Right renal cortex interstitium (tissue), 3 donors: ENCODE measurements around the gene MYCN. TPM values are rescaled to one million over a fixed set of nuclear protein-coding genes. Genes with fewer than 3 reads are reported as not detected.
"Not testable (repeated sequence)": the region's sequence is repeated elsewhere in the genome, so short reads cannot be mapped to it uniquely, and the experiment has no call there.

Experiments used
- DNase-seq, 3 donors: peaks; one replicate each; pipeline ENCODE4 v3.0.0-alpha.2; 2013; ENCODE audit warnings: low read depth in 3 of 3, low spot score in 2 of 3
- polyA plus RNA-seq, 3 donors: library from polyadenylated mRNA; unstranded; fragments of 120-200 nt; gene quantifications; one replicate each; pipeline ENCODE4 v1.2.1, GENCODE V29; 2013; ENCODE audit not compliant: insufficient read length in 3 of 3

Gene MYCN
- polyA plus RNA-seq, 3 donors: 28.5 to 34.2 (median 33.8) TPM

DNA sequence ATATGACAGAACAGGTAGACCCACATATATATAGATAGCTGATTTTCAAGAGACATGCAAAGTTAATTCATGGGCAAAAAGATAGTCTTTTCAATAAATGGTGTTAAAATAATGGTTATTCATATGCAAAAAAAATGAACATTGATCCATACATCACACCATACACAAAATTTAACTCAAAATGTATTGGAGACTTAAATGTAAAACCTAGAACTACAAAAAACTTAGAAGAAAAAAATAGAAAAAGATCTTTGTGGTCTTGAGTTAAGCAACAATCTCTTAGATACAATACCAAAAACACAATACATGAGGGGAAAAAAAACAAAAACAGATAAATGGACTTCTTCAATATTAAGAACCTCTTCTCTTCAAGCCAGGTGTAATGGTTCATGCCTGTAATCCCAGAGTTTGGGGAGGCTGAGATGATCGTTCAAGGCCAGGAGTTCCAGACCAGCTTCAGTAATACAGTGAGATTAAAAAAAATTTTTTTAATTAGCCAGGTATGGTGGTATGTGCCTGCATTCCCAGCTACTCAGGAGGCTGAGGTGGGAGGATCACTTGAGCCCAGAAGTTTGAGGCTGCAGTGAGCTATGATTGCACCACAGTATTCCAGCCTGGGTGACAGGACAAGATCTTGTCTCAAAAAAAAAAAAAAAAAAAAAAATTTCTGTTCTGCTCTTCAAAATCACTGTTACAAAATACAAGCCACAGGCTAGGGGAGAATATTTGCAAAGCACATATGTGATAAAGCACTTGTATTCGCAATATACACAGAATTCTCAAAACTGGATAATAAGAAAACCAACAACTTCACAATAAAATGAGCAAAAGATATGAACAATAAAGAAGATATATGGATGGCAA lies 32.7 kb upstream of the MYCN start:
- no peak for DNase-seq

DNA sequence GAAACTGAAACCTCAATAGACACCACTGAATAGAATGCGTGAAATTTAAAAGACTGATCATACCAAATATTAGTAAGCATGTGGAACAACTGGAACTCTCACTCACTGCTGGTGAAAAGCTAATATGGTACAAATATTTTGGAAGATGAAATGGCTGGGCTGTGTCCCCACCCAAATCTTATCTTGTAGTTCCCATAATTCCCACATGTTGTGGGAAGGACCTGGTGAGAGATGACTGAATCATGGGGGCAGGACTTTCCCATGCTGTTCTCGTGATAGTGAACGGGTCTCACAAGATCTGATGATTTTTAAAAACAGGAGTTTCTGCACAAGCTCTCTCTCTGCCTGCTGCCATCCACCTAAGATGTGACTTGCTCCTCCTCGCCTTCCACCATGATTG lies 32.0 kb upstream of the MYCN start:
- DNase-seq: no peak

DNA sequence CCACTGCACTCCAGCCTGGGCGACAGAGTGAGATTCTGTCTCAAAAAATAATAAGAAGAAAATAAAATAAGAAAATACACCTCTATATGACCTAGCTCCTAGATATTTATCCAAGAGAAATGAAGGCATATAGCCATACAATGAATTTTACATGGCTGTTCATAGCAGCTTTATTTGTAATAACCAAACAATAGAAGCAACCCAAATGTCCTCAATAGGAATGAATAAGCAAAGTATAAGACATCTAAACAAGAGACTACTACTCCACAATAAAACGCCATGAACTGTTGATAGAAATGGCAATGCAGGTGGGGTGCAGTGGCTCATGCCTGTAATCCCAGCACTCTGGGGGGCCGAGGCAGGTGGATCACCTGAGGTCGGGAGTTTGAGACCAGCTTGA lies 31.2 kb upstream of the MYCN start:
- DNase-seq: no peak

DNA sequence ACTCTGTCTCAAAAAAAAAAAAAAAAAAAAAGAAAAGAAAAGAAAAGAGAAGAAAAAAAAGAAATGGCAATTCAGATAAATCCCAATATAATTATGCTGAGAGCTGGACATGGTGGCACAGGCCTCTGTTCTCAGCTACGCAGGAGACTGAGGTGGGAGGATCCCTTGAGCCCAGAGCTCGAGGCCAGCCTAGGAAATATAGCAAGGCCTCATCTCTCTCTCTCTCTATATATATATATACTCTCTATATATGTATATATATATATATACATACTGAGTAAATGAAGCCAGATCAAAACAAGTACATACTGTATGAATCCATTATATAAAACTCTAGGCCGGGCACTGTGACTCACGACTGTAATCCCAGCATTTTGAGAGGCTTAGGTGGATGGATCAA lies 30.6 kb upstream of the MYCN start:
- DNase-seq: no peak

DNA sequence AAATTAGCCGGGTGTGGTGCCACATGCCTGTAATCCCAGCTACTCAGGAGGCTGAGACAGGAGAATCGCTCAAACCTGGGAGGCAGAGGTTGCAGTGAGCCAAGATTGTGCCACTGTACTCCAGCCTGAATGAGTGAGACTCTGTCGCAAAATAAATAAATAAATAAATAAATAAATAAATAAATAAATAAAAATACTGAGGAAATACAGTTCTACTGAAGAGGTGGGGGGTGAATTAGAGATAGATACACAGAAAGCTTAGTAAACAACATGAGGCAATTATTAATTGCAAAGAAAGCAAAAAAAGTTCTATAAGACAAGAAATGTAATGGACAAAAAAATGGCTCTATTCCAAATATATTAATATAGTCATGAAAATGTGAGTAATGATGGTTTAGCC lies 29.1 kb upstream of the MYCN start:
- not testable (repeated sequence) for DNase-seq

DNA sequence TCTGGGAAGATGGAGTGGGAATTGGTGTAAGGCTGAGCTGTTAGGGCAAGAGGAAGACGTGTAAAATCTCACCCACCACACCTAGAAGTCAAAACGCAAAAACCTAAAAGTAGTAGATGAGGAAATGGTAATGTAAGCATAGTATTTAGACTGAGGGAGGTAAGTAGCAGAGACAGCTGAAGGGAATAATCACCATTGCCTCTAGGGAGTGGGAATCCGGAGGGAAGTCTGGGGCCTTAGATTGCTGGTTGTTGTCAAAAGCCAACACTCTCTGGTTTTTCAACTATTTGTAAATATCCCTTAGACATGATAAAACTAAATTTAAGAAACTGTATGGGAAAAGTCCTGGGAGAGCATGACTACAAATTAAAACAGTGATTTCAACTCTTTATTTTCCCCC lies 28.7 kb upstream of the MYCN start:
- no peak for DNase-seq

DNA sequence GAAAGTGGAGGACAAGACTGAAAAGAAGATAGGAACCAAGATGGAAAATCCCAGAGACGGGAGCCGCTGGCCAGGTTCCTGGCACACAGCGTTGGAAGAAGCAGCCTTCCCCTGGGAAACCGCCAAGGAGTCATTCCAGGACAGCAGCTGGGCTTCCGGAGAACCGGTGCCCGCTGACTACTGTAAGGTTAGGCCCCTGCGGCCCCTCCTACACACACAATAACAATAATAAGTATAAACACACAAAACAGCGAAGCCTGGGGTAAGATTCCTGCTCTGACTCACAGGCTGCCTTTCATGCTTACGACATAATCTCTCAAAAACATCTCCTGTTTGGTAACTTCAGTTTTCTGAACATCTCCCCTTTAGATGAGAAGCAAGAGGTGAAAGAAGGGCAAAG lies 28.1 kb upstream of the MYCN start:
- DNase-seq: no peak

DNA sequence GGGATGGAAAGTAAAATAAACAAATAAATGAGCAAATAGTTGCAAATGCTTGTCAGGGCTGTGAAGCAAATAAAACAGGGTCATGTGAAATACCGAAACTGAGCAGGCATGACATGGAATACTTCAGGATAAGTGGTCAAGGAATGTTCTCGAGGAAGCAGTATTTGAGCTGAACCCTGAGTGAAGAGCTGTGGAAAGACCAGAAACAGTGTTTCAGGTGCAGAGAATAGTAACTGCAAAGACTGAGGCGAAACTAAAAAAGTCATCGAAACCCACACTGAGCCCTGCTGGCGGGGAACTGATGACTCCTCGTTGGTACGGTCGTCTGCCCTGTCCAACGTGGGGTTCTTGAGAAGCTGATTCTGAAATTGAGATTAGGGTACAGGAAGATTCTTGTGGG lies 27.2 kb upstream of the MYCN start:
- no peak for DNase-seq

DNA sequence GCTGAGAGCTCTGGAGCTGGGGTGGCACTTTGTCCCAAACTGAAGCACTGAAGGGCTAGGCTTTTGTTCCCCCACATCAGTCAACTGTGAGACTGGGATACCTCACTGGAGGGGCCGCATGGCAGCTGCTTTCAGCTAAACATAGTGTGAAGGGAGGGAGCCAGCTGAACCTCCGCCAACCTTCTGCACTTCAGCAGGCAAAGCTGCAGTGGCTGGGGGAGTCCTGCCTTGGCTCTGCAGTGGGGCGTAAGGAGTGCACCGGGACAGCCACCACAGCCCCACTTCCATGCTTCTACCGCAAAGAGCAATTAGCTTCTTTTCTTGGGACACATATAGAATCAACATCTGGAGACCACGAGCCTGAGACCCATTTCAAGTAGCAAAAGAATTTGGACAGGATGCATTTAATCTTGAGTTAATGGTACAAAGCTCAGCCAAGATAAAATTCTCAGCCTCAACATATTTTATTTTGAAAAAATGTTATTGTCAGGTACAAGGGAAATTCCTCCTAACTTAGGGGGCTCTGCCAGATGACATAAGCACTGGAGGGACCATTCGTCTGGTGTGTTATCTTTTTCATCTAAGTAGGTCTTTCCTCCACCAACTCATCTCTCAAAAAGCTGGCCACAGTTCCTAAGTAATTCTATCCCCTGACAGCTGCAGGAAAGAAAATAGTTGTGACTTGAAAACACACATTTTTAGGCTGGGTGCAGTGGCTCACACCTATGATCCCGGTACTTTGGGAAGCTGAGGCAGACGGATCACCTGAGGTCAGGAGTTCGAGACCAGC lies 25.6 kb upstream of the MYCN start:
- no peak for DNase-seq

DNA sequence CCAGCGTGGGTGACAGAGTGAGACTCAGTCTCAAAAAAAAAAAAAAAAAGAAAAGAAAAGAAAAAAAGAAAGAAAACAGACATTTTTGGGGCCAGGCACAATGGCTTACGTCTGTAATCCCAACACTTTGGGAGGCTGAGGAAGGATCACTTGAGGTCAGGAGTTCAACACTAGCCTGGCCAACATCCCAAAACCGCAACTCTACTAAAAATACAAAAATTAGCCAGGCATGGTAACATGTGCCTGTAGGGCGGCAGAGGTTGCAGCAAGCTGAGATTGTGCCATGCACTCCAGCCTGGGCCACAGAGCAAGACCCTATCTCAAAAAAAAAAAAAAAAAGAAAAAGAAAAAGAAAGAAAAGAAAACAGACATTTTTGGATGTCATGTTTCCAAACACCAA lies 24.8 kb upstream of the MYCN start:
- DNase-seq: not testable (repeated sequence)

DNA sequence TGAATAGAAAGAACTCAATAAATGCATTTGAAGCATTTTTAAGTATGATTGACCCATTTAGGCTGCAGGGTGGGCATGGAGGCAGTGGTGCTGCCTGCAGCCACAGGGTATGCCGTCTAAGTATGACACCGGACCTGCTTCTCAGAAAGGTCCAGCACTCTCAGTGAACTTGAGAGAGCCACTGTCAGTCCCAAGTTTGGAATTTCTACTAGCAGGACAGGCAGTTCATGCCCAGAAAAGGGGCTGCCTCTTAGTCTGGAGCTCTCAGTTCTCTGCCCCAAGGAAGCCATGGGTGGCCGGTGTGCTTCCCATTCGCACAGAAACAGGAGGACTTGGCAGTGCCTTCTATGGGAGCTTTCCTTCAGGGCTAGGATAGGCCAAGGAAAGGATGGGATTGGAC lies 24.0 kb upstream of the MYCN start:
- DNase-seq: no peak

DNA sequence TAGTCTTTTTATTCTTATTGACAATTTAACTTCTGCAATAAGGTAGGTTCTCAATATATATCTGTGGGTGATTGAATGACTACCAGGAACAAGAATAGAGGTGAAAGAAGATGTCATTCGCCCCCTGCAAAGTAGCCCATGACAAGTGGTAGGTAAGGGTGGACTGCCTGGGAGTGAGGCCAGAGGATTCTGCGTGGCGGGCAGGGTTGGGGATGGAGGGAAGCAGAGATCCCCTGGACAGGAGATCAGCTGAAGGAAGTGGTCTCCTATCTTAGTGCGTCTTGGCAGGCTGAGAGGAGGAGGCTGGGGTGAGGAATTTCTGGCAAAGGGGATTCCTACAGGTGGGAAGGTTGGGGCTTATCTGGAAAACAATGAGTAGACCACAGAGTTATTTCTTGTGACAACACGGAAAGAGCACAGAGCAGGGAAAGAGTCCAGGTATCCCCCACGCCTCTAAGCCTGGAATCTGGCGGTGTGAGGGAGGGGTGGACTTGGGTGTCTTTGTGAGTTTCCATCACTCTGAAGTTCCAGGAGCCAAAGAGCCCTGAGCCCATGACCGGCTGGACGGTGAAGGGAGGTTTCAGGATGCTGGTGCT lies 21.5 kb upstream of the MYCN start:
- no peak for DNase-seq

DNA sequence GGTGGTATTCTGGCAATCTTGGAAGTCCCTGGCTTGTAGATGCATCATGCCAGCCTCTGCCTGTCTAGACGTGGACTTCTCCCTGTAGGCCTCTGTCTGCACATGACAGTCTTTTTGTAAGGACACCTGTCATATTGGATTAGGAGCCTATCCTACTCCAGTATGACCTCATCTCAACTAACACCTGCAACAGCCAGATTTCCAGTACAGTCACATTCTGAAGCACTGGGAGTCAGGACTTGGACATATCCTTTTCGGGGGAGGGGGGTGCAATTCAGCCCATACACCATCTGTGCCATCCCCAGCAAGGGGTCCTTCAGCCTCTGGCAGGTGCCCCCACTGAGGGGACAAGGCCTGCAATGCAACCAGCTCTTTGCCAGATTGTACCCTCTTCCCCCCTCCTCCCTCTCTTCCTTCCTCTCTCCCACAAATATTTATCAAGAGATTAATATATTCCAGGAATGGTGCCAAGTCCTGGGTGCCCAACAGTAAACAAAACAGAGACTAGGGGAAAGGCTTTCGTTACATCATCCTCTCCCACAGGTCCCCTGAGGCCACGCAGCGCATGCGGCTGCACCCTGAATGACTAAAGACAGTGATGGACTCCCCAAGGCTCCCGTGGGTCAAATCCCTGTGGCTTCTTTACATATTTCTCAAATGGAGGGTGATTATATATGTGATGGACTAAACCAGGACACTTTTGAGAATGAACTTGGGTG lies 20.5 kb upstream of the MYCN start:
- DNase-seq: no peak

DNA sequence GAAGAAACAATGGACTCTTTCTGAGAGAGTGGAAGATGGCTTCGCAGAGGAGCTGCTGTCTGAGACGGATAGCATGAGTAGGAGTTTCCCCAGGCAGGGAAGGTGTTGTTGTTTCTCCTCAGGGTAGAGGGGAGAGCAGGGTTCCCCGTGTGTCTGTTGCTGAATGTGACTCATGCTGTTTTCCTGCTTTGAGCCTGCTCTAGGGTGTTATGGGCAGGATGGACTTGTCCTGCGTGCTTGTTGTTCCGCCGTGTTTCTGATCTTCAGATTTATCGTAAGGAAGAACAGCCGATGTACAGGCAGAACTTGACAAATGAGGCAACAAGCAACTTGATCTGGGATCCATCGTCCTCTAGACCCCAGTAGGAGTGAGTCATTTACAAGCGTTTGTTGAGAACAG lies 19.7 kb upstream of the MYCN start:
- DNase-seq: no peak

DNA sequence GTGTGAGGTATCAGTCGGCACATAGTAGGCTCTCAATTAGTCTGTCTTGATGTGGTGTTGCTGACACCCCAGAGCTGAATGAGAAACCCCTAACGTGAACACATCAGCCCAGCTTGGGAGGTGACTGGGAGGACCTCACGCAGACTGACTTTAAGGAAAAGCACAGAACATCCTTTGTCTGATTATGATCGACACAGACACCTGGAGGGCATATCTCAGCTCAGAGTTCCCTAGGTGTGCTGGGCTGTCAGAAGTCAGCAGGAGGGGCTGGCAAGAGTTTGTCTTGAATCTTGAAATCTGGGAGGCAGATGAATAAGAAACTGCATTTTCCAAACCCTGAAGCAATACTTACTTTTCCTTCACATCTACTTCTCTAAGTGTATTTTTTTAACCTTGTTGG lies 16.8 kb upstream of the MYCN start:
- DNase-seq: no peak

DNA sequence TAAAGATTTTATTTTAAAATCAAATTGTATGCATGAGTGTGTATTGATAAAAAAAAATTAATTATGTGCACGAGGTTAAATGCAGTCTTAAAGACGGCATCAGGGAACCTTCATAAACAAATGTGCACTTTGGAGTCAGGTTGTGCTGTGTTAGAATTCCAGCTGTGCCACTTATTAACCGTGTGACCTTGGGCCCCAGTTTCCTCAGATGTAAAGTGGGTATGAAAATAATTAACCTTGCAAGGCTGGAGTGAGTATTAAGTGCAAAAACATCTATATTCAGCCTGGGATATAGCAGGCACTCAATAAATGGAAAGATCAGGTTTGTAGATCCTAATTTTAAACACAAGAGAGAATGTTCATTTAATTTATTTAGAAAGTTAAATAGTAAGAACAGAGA lies 14.5 kb upstream of the MYCN start:
- DNase-seq: no peak

DNA sequence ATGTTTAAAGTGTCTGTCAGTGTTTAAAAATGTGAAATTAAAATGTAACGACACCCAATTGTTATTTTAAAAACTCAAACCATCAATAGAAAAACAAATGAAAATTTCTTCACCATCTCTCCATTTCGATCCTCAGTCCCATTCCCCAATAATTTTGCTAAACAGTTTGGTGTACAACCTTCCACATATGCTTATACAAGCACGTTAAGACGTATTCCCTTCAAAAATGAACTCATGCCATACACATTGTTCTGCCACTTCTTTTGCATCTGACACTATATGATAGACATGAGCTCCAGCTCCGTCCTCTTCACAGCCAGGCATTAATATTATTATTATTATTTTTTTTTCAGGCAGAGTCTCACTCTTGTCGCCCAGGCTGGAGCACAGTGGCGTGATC lies 14.1 kb upstream of the MYCN start:
- no peak for DNase-seq

DNA sequence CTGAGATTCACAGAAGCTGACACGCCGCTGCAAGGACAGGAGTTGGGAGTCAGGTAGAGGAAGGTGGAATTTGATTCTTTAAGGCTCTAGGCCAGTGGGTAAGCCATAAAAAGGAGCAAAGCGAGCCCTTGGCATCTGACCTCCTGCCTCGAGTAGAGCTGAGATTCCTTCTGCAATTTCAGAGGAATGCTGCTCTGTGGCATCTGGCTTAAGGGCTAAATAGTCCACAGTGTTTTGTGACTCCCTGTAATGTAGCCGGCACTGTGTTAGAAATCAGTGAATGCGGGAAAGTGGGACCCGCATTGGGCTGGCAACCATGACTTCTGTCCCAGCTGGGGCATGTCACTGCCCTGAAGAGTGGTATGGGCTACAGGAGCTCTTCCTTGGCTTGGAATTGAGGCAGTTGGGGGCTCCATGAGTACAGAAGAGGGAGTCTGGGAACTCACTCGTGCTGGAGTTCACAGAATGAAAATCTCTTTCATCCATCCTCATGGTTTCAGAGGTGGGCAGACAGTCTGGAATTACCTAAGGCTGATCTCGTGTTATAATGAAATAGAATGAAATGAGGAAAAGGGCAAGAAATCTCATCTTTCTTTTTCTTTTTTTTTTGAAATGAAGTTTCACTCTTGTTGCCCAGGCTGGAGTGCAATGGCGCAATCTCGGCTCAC lies 12.7 kb upstream of the MYCN start:
- no peak for DNase-seq

DNA sequence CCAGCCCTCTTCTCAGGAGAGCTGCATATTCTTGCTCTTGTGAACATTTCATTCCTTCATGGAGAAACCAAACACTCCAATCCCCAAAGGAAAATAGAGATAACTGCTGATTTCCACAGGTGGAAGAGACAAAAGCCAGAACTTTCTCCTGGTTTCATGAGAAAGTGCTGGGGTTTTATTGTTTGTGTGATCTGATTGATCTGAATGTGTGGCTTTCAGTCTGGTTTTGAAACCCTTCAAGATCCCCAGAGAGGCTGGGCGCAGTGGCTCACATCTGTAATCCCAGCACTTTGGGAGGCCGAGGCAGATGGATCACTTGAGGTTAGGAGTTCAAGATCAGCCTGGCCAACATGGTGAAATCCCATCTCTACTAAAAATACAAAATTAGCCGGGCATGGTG lies 11.3 kb upstream of the MYCN start:
- not testable (repeated sequence) for DNase-seq

DNA sequence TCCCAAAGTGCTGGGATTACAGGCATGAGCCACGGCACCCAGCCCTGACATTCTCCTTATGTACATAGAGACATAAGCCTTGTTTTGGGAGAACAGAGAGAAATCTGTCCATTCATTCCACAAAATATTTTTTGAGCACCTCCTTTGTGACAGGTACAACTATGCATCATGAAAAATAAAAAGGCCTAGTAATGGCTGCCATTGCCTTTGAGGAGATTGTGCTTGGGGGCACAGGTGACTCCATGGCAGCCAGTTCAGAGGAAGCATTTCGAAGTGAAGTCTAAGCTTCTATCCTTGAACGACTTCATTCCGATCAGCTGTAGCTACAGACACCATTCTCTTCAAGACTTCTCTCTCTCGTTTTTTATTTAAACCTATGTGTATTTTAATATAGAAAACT lies 10.5 kb upstream of the MYCN start:
- no peak for DNase-seq
